WTC11 (cell line): ENCODE data around the gene AGPS. TPM values are rescaled to one million over a fixed set of nuclear protein-coding genes. Genes with fewer than 3 reads are reported as not detected.
"Not testable (repeated sequence)": the region's sequence is repeated elsewhere in the genome, so short reads cannot be mapped to it uniquely, and the experiment has no call there.

Source experiments
- ATAC-seq: fragments of 200-7000 bp; cut with Tn5 transposase; 2 replicates; pipeline ENCODE4 v1.10.0; 2021; ENCODE audit warnings: mild to moderate bottlenecking, moderate library complexity
- CTCF ChIA-PET: fragments of 300-600 bp; sonication (Branson Sonifier 250); formaldehyde crosslinking; loops from one replicate; lab custom pipeline; 2021; ENCODE audit warnings: antibody characterized with exemption; lab: Charles Lee
- POLR2A ChIA-PET: fragments of 350-600 bp; sonication (Branson Sonifier 250); formaldehyde crosslinking; loops from one replicate; lab custom pipeline; 2021; ENCODE audit warnings: antibody characterized with exemption; lab: Charles Lee
- DNase-seq: peaks from one replicate; pipeline ENCODE4 v3.0.0; 2021; ENCODE audit warnings: low spot score
- H3K27ac Mint-ChIP-seq: 2 replicates; pipeline ENCODE4 v1.8.0; 2021; ENCODE audit warnings: mixed read lengths
- H3K27me3 Mint-ChIP-seq: 2 replicates; pipeline ENCODE4 v1.8.0; 2021; ENCODE audit warnings: low read depth, mild to moderate bottlenecking, moderate library complexity, mixed read lengths
- H3K36me3 Mint-ChIP-seq: 2 replicates; pipeline ENCODE4 v1.8.0; 2021; ENCODE audit warnings: mixed read lengths
- H3K4me1 Mint-ChIP-seq: 2 replicates; pipeline ENCODE4 v1.8.0; 2022; ENCODE audit warnings: mixed read lengths
- H3K4me3 Mint-ChIP-seq: 2 replicates; pipeline ENCODE4 v1.8.0; 2021; ENCODE audit warnings: mild to moderate bottlenecking, moderate library complexity, mixed read lengths
- H3K9me3 Mint-ChIP-seq: 2 replicates; pipeline ENCODE4 v1.8.0; 2021; ENCODE audit warnings: mixed read lengths
- ATF1 ChIP-seq: sonication (generic); formaldehyde crosslinking; IDR thresholded peaks from 2 replicates; pipeline ENCODE4 v1.8.1; 2023; ENCODE audit warnings: mild to moderate bottlenecking, moderate library complexity, missing genetic modification reagents
- ESRRA ChIP-seq: sonication (generic); formaldehyde crosslinking; IDR thresholded peaks from 2 replicates; pipeline ENCODE4 v1.8.1; 2022; ENCODE audit warnings: mild to moderate bottlenecking, missing genetic modification reagents, borderline replicate concordance
- ETV6 ChIP-seq: sonication (generic); formaldehyde crosslinking; IDR thresholded peaks from 2 replicates; pipeline ENCODE4 v1.8.1; 2022; ENCODE audit warnings: mild to moderate bottlenecking, missing genetic modification reagents
- GABPB1 ChIP-seq: sonication (generic); formaldehyde crosslinking; IDR thresholded peaks from 2 replicates; pipeline ENCODE4 v1.8.1; 2023; ENCODE audit warnings: mild to moderate bottlenecking, missing genetic modification reagents
- GTF2I ChIP-seq: fragments of 250-450 bp; sonication (Bioruptor Pico); conservative IDR thresholded peaks from 2 replicates; pipeline ENCODE4 v1.4.0; 2021; ENCODE audit warnings: mild to moderate bottlenecking
- JUN ChIP-seq: sonication (generic); formaldehyde crosslinking; IDR thresholded peaks from 2 replicates; pipeline ENCODE4 v1.8.0; 2023; ENCODE audit warnings: mild to moderate bottlenecking, missing genetic modification reagents
- NFYB ChIP-seq: sonication (generic); formaldehyde crosslinking; conservative IDR thresholded peaks from 2 replicates; pipeline ENCODE4 v1.8.0; 2022; ENCODE audit warnings: low read depth, missing genetic modification reagents
- TCF7 ChIP-seq: sonication (generic); formaldehyde crosslinking; IDR thresholded peaks from 2 replicates; pipeline ENCODE4 v1.8.0; 2022; ENCODE audit warnings: mild to moderate bottlenecking, low read depth, missing genetic modification reagents, moderate library complexity
- TEAD4 ChIP-seq: sonication (generic); formaldehyde crosslinking; IDR thresholded peaks from 2 replicates; pipeline ENCODE4 v1.8.0; 2022; ENCODE audit warnings: mild to moderate bottlenecking, missing genetic modification reagents
- ZNF138 ChIP-seq: sonication (generic); formaldehyde crosslinking; conservative IDR thresholded peaks from 2 replicates; pipeline ENCODE4 v1.8.1; 2022; ENCODE audit warnings: mild to moderate bottlenecking, moderate library complexity, missing genetic modification reagents
- ZNF317 ChIP-seq: sonication (generic); formaldehyde crosslinking; IDR thresholded peaks from 2 replicates; pipeline ENCODE4 v1.8.1; 2023; ENCODE audit warnings: low read depth, mild to moderate bottlenecking, moderate library complexity, missing genetic modification reagents, borderline replicate concordance
- total RNA-seq: library from RNA; stranded (reverse); gene quantifications from 3 replicates; pipeline ENCODE4 v1.2.3, GENCODE V29; 2021
- TF ChIP-seq, protein P1 (sequence below): fragments of 200-600 bp; IDR thresholded peaks from 2 replicates; pipeline ENCODE4 v1.8.0; 2022; ENCODE audit warnings: antibody characterized with exemption
- TF ChIP-seq, protein P2 (sequence below): sonication (generic); formaldehyde crosslinking; IDR thresholded peaks from 2 replicates; pipeline ENCODE4 v1.8.0; 2022; ENCODE audit warnings: mild to moderate bottlenecking, missing genetic modification reagents
- TF ChIP-seq, protein P3 (sequence below): sonication (generic); formaldehyde crosslinking; IDR thresholded peaks from 2 replicates; pipeline ENCODE4 v1.8.0; 2023; ENCODE audit warnings: missing genetic modification reagents, mild to moderate bottlenecking, borderline replicate concordance
- TF ChIP-seq, protein P4 (sequence below): sonication (generic); formaldehyde crosslinking; IDR thresholded peaks from 2 replicates; pipeline ENCODE4 v1.8.0; 2022; ENCODE audit warnings: missing genetic modification reagents
- TF ChIP-seq, protein P5 (sequence below): sonication (generic); formaldehyde crosslinking; IDR thresholded peaks from 2 replicates; pipeline ENCODE4 v1.8.1; 2023; ENCODE audit warnings: mild to moderate bottlenecking, missing genetic modification reagents, borderline replicate concordance
- TF ChIP-seq, protein P6 (sequence below): fragments of 250-450 bp; sonication (Bioruptor Pico); conservative IDR thresholded peaks from 2 replicates; pipeline ENCODE4 v1.9.0; 2021; ENCODE audit warnings: mild to moderate bottlenecking

Gene AGPS
- total RNA-seq, 1 experiment from 2014 or later = 60.8 TPM

DNA sequence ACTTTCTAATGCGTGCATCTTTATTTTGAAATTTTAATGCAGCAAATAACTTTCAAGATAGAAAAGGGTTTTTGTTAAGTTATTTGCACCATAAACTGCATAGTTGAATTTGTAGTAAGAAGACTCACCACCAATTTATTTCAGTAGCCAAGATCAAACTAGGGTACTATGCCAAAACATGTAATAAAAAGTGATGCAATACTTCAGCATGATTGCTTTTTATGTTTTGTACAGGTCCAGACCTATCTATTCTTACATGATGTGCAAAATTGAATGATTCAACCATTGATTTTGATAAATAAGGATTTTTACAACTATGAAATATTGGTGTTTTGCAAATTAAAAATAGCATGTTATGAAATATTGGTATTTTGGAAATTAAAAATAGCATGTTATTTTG lies 26.7 kb downstream of the AGPS start:
- CTCF ChIA-PET = no interaction called here

DNA sequence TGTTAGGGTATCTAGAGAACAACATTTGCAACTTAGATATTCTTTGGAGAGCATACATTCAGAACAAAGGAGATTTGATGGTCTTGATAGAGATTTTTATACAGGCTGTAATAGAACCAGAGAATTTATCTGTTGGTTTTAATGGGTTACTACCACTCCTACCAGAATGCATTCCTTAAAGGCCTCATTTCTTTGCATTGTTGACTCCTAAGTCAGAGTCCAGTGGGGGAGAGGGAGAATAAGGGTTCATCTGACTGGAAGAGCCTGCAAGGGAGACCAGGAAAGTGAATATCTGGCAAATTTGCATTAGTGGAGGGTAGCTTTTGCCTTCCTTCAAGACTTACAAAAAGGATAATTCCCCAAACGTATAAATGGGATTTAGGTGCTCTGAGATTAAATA lies 29.7 kb downstream of the AGPS start:
- ATAC-seq (no peak), DNase-seq (no peak)
- no peaks in the 10 kb centered on the region for H3K4me1 Mint-ChIP-seq
- H3K4me3 Mint-ChIP-seq = no peak overlapping the region
- peaks cover 13% of the 10 kb centered on the region for H3K9me3 Mint-ChIP-seq
- CTCF ChIA-PET = no interaction called here
- no peaks in the 10 kb centered on the region; the same call in 1 of the 2 replicates for H3K27me3 Mint-ChIP-seq
- POLR2A ChIA-PET = no interaction called here
- TF ChIP-seq, protein P1, sequence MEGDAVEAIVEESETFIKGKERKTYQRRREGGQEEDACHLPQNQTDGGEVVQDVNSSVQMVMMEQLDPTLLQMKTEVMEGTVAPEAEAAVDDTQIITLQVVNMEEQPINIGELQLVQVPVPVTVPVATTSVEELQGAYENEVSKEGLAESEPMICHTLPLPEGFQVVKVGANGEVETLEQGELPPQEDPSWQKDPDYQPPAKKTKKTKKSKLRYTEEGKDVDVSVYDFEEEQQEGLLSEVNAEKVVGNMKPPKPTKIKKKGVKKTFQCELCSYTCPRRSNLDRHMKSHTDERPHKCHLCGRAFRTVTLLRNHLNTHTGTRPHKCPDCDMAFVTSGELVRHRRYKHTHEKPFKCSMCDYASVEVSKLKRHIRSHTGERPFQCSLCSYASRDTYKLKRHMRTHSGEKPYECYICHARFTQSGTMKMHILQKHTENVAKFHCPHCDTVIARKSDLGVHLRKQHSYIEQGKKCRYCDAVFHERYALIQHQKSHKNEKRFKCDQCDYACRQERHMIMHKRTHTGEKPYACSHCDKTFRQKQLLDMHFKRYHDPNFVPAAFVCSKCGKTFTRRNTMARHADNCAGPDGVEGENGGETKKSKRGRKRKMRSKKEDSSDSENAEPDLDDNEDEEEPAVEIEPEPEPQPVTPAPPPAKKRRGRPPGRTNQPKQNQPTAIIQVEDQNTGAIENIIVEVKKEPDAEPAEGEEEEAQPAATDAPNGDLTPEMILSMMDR = no peak
- TF ChIP-seq, protein P2, sequence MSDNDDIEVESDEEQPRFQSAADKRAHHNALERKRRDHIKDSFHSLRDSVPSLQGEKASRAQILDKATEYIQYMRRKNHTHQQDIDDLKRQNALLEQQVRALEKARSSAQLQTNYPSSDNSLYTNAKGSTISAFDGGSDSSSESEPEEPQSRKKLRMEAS (CRISPR knock-in tag) = no peak
- TF ChIP-seq, protein P3, sequence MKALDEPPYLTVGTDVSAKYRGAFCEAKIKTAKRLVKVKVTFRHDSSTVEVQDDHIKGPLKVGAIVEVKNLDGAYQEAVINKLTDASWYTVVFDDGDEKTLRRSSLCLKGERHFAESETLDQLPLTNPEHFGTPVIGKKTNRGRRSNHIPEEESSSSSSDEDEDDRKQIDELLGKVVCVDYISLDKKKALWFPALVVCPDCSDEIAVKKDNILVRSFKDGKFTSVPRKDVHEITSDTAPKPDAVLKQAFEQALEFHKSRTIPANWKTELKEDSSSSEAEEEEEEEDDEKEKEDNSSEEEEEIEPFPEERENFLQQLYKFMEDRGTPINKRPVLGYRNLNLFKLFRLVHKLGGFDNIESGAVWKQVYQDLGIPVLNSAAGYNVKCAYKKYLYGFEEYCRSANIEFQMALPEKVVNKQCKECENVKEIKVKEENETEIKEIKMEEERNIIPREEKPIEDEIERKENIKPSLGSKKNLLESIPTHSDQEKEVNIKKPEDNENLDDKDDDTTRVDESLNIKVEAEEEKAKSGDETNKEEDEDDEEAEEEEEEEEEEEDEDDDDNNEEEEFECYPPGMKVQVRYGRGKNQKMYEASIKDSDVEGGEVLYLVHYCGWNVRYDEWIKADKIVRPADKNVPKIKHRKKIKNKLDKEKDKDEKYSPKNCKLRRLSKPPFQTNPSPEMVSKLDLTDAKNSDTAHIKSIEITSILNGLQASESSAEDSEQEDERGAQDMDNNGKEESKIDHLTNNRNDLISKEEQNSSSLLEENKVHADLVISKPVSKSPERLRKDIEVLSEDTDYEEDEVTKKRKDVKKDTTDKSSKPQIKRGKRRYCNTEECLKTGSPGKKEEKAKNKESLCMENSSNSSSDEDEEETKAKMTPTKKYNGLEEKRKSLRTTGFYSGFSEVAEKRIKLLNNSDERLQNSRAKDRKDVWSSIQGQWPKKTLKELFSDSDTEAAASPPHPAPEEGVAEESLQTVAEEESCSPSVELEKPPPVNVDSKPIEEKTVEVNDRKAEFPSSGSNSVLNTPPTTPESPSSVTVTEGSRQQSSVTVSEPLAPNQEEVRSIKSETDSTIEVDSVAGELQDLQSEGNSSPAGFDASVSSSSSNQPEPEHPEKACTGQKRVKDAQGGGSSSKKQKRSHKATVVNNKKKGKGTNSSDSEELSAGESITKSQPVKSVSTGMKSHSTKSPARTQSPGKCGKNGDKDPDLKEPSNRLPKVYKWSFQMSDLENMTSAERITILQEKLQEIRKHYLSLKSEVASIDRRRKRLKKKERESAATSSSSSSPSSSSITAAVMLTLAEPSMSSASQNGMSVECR (CRISPR knock-in tag) = no peak
- TF ChIP-seq, protein P4, sequence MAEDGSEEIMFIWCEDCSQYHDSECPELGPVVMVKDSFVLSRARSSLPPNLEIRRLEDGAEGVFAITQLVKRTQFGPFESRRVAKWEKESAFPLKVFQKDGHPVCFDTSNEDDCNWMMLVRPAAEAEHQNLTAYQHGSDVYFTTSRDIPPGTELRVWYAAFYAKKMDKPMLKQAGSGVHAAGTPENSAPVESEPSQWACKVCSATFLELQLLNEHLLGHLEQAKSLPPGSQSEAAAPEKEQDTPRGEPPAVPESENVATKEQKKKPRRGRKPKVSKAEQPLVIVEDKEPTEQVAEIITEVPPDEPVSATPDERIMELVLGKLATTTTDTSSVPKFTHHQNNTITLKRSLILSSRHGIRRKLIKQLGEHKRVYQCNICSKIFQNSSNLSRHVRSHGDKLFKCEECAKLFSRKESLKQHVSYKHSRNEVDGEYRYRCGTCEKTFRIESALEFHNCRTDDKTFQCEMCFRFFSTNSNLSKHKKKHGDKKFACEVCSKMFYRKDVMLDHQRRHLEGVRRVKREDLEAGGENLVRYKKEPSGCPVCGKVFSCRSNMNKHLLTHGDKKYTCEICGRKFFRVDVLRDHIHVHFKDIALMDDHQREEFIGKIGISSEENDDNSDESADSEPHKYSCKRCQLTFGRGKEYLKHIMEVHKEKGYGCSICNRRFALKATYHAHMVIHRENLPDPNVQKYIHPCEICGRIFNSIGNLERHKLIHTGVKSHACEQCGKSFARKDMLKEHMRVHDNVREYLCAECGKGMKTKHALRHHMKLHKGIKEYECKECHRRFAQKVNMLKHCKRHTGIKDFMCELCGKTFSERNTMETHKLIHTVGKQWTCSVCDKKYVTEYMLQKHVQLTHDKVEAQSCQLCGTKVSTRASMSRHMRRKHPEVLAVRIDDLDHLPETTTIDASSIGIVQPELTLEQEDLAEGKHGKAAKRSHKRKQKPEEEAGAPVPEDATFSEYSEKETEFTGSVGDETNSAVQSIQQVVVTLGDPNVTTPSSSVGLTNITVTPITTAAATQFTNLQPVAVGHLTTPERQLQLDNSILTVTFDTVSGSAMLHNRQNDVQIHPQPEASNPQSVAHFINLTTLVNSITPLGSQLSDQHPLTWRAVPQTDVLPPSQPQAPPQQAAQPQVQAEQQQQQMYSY (CRISPR knock-in tag) = no peak
- no peak for TF ChIP-seq ZNF138 (CRISPR knock-in tag)
- TF ChIP-seq TEAD4 (CRISPR knock-in tag) = no peak
- TF ChIP-seq JUN (CRISPR knock-in tag) = no peak
- no peak for TF ChIP-seq ZNF317
- no peak for TF ChIP-seq GTF2I (CRISPR knock-in tag)
- no peak for TF ChIP-seq NFYB (CRISPR knock-in tag)
- TF ChIP-seq, protein P5, sequence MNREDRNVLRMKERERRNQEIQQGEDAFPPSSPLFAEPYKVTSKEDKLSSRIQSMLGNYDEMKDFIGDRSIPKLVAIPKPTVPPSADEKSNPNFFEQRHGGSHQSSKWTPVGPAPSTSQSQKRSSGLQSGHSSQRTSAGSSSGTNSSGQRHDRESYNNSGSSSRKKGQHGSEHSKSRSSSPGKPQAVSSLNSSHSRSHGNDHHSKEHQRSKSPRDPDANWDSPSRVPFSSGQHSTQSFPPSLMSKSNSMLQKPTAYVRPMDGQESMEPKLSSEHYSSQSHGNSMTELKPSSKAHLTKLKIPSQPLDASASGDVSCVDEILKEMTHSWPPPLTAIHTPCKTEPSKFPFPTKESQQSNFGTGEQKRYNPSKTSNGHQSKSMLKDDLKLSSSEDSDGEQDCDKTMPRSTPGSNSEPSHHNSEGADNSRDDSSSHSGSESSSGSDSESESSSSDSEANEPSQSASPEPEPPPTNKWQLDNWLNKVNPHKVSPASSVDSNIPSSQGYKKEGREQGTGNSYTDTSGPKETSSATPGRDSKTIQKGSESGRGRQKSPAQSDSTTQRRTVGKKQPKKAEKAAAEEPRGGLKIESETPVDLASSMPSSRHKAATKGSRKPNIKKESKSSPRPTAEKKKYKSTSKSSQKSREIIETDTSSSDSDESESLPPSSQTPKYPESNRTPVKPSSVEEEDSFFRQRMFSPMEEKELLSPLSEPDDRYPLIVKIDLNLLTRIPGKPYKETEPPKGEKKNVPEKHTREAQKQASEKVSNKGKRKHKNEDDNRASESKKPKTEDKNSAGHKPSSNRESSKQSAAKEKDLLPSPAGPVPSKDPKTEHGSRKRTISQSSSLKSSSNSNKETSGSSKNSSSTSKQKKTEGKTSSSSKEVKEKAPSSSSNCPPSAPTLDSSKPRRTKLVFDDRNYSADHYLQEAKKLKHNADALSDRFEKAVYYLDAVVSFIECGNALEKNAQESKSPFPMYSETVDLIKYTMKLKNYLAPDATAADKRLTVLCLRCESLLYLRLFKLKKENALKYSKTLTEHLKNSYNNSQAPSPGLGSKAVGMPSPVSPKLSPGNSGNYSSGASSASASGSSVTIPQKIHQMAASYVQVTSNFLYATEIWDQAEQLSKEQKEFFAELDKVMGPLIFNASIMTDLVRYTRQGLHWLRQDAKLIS (CRISPR knock-in tag) = no peak
- no peak for TF ChIP-seq TCF7 (CRISPR knock-in tag)
- TF ChIP-seq ATF1 (CRISPR knock-in tag) = no peak
- TF ChIP-seq ESRRA (CRISPR knock-in tag) = no peak
- peaks cover 10% of the 10 kb centered on the region for H3K36me3 Mint-ChIP-seq
- H3K27ac Mint-ChIP-seq = no peak overlapping the region

More for the DNA sequence above, 26.7 kb downstream of the AGPS start:
- H3K36me3 Mint-ChIP-seq = no peaks in the 10 kb centered on the region; the same call in 1 of the 2 replicates
- H3K4me1 Mint-ChIP-seq = no peaks in the 10 kb centered on the region
- TF ChIP-seq ETV6 (CRISPR knock-in tag) (no peak), GABPB1 (CRISPR knock-in tag) (peak; percentile 98)
- TF ChIP-seq, protein P6, sequence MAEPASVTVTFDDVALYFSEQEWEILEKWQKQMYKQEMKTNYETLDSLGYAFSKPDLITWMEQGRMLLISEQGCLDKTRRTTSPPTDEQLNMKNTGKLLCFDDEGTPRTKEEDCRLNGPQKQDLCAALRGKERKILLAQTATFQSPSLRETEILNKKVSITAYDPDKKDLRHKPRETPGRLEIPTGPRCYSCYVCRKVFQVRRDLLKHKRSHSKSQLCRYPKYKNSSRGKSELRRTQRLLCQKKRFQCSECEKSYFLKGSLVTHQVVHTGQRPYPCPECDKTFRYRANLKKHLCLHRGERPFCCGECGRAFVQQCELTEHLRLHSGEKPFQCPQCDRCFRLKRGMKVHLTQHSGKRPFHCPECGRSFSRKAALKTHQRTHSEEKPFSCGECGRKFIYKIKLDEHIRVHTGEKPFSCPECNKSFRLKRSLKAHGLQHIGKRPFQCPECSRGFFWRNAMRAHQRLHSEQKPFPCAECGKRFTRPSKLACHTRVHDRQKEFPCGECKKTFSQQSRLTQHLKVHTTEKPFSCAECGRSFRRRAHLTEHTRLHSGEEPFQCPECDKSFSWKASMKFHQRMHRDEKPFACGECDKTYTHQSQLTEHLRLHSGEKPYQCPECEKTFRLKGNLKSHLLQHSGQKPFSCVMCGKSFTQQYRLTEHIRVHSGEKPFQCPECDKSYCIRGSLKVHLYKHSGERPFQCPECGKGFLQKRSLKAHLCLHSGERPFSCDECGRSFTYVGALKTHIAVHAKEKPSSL (CRISPR knock-in tag) = no peak
- DNase-seq (no peak), ATAC-seq (no peak)
- POLR2A ChIA-PET = no interaction called here
- no peak overlapping the region; the same call in 1 of the 2 replicates for H3K27ac Mint-ChIP-seq
- no peaks in the 10 kb centered on the region for H3K9me3 Mint-ChIP-seq
- no peak overlapping the region for H3K4me3 Mint-ChIP-seq
- no peaks in the 10 kb centered on the region for H3K27me3 Mint-ChIP-seq

DNA sequence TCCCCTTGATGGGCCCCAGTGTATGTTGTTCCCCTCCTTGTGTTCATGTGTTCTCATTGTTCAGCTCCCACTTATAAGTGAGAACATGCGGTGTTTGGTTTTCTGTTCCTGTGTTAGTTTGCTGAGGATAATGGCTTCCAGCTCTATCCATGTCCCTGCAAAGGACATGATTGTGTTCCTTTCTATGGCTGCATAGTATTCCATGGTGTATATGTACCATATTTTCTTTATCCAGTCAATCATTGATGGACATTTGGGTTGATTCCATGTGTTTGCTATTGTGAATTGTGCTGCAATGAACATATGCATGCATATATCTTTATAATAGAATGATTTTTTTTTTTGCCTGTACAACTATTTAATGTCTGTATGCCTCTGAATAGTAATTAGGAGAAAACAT lies 31.5 kb downstream of the AGPS start:
- H3K4me1 Mint-ChIP-seq, H3K27ac Mint-ChIP-seq, H3K27me3 Mint-ChIP-seq, DNase-seq, POLR2A ChIA-PET, H3K4me3 Mint-ChIP-seq, CTCF ChIA-PET, ATAC-seq: not testable (repeated sequence)
- Mint-ChIP-seq H3K36me3 (peaks cover 25% of the 10 kb centered on the region), H3K9me3 (peaks cover 29% of the 10 kb centered on the region)
